GM19025 (cell line): ENCODE measurements around the gene ASIC1.

ENCODE experiments used
- ATAC-seq: cut with Tn5 transposase; IDR thresholded peaks from one replicate; pipeline ENCODE4 v1.9.1; 2021; ENCODE audit warnings: mild to moderate bottlenecking, low read depth, moderate library complexity; ENCODE audit not compliant: unreplicated experiment

Gene ASIC1

DNA sequence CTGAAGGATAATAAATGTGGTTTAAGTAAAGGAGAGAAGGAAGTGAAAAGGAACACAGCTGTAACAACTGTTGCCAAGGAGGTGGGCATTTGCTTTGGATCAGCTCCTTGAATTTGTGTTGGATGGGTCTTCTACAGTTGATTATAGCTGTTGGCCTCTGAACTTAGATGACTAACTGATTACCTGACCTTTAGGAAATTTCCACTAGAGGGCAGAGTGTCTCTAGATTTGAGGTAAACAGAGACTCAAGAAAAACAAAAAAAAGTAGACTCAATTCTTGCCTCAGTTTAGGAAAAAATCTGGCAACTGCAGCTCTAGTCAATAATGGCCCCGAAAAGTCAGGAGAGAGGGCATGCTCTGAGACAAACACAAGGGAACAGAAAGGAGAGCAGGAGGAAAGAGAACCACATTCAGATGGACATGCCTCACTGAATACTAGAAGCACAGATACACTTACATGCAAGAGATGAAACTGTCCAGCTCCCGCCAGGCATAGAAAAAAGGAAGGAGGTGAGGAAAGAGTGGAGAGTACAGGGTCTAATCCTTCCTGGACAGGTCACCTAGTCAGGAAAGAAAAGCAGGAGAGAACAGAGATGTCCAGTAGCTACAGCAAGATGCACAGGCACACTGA is 75.2 kb downstream of the ASIC1 start:
- no peak for ATAC-seq
